Peyer's patch (tissue), 4 donors: Measurements from ENCODE around the gene ADGRG1.

Source experiments
- CTCF ChIP-seq, 6 experiments: fragments of 450-650 bp in 4 of 6; fragments of 200-600 bp in 2 of 6; sonication (generic) in 1 of 6; IDR thresholded peaks; one replicate each; pipeline ENCODE4 v1.5.1; 2017 to 2019; ENCODE audit warnings: antibody characterized with exemption in 6 of 6, mild to moderate bottlenecking in 3 of 6, moderate library complexity in 1 of 6
- POLR2A ChIP-seq, 2 donors: fragments of 450-650 bp; IDR thresholded peaks; one replicate each; pipeline ENCODE4 v1.5.1; 2017; ENCODE audit warnings: antibody characterized with exemption in 2 of 2, mild to moderate bottlenecking in 2 of 2, moderate library complexity in 2 of 2

GRCh38 chr16:57645169-57645568 is 16.7 kb downstream of the ADGRG1 start:
- no peak for TF ChIP-seq CTCF (IDR thresholded peaks at IDR 0.05)
- TF ChIP-seq POLR2A (IDR thresholded peaks at IDR 0.05), result no peak
